Vagina (tissue), 2 donors: ENCODE measurements around the gene TNFSF4. TPM values are rescaled to one million over a fixed set of nuclear protein-coding genes. Genes with fewer than 3 reads are reported as not detected.

Experiments used
- DNase-seq, 2 donors: peaks; one replicate each; pipeline ENCODE4 v3.0.0-alpha.2; 2017; ENCODE audit errors: extremely low spot score in 2 of 2
- H3K27ac ChIP-seq: fragments of 200-600 bp; sonication (generic); one replicate; pipeline ENCODE4 v1.5.1; 2019
- H3K27me3 ChIP-seq: fragments of 200-600 bp; sonication (generic); one replicate; pipeline ENCODE4 v1.5.1; 2019
- H3K36me3 ChIP-seq, 2 donors: fragments of 200-600 bp; sonication (generic); one replicate each; pipeline ENCODE4 v1.5.1; 2017 to 2019
- H3K4me1 ChIP-seq: fragments of 200-600 bp; sonication (generic); one replicate; pipeline ENCODE4 v1.5.1; 2019
- H3K4me3 ChIP-seq, 2 donors: fragments of 200-600 bp; sonication (generic); 1 replicate in 1 of 2; 2 replicates in 1 of 2; pipeline ENCODE4 v1.5.1; 2016 to 2019
- H3K9me3 ChIP-seq: fragments of 200-600 bp; sonication (generic); one replicate; pipeline ENCODE4 v1.5.1; 2019
- POLR2A ChIP-seq, 2 donors: fragments of 450-650 bp; IDR thresholded peaks; one replicate each; pipeline ENCODE4 v1.6.1; 2017; ENCODE audit warnings: antibody characterized with exemption in 2 of 2, mild to moderate bottlenecking in 2 of 2, moderate library complexity in 2 of 2
- POLR2AphosphoS5 ChIP-seq, 2 donors: sonication (generic); formaldehyde crosslinking; IDR thresholded peaks; one replicate each; pipeline ENCODE4 v1.9.0; 2017; ENCODE audit warnings: antibody characterized with exemption in 2 of 2, mild to moderate bottlenecking in 2 of 2, low read depth in 1 of 2; ENCODE audit not compliant: insufficient read depth in 1 of 2
- intact Hi-C: fragments of 100-400 bp; cut with DNase I; formaldehyde crosslinking; loops from one replicate; pipeline ENCODE4 v1.15.1; 2023
- total RNA-seq: library from RNA; depleted of rRNA; stranded (reverse); fragments of >200 nt; gene quantifications from one replicate; pipeline ENCODE4 v1.2.3, GENCODE V29; 2016
- TF ChIP-seq, protein P1 (sequence below), 3 experiments: fragments of 450-650 bp in 2 of 3; fragments of 200-600 bp in 1 of 3; sonication (generic) in 1 of 3; IDR thresholded peaks; one replicate each; pipeline ENCODE4 v1.5.1; 2017 to 2019; ENCODE audit warnings: antibody characterized with exemption in 3 of 3, mild to moderate bottlenecking in 2 of 3, moderate library complexity in 2 of 3

The TNFSF4 gene
- total RNA-seq, 1 donor from 2014 or later: 0.74 TPM

DNA sequence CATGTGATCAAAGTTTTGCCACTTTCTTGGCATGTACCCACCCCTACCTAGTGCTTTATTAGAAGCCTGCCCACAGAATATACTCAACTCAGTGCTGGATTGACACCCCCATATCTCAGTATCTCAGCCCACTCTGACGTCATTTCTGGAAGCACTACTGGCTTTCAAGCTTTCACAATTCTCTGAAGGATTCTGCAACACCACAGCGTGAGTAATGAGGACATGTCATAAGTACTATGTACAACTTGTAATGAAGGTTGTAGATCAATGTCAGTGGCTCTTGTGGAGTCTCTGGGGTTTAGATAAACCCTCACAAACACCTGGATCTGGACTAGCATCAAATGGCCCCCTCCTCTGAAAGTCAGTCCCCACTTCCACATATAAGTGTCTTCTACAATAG, 57.2 kb downstream of the TNFSF4 start:
- no peak overlapping the region for H3K4me3 ChIP-seq
- H3K27ac ChIP-seq: no peak overlapping the region
- DNase-seq: no peak
- no peaks in the 10 kb centered on the region for H3K4me1 ChIP-seq
- no peaks in the 10 kb centered on the region for H3K9me3 ChIP-seq
- intact Hi-C loops: no loop called here
- TF ChIP-seq POLR2A (IDR thresholded peaks at IDR 0.05) (no peak), POLR2AphosphoS5 (IDR thresholded peaks at IDR 0.05; ENCODE audit: insufficient read depth in 1 of 2, low read depth in 1 of 2) (no peak)
- TF ChIP-seq, protein P1, sequence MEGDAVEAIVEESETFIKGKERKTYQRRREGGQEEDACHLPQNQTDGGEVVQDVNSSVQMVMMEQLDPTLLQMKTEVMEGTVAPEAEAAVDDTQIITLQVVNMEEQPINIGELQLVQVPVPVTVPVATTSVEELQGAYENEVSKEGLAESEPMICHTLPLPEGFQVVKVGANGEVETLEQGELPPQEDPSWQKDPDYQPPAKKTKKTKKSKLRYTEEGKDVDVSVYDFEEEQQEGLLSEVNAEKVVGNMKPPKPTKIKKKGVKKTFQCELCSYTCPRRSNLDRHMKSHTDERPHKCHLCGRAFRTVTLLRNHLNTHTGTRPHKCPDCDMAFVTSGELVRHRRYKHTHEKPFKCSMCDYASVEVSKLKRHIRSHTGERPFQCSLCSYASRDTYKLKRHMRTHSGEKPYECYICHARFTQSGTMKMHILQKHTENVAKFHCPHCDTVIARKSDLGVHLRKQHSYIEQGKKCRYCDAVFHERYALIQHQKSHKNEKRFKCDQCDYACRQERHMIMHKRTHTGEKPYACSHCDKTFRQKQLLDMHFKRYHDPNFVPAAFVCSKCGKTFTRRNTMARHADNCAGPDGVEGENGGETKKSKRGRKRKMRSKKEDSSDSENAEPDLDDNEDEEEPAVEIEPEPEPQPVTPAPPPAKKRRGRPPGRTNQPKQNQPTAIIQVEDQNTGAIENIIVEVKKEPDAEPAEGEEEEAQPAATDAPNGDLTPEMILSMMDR (IDR thresholded peaks at IDR 0.05): no peak
- no peaks in the 10 kb centered on the region for H3K36me3 ChIP-seq
- H3K27me3 ChIP-seq: no peaks in the 10 kb centered on the region

DNA sequence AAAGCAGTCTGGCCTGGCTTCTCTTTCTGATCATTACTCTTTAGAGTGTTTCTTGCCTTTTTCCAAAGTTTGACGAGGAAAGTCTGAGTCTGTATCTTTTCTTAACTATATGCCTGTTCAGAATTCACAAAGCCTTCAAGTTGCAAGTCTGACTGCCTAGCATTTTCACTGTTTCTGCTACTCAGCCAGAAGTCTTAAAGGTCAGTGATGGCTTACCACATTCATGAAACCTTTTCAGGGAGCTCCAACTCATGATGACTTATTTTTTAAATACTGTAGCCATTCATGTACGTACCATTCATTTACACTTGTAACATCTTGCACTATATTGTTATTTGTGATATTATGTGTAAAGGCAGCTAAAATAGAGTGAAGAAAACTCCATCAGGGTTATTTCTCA, 58.2 kb downstream of the TNFSF4 start:
- no peak for DNase-seq
- no peaks in the 10 kb centered on the region for H3K36me3 ChIP-seq
- TF ChIP-seq, protein P1 (IDR thresholded peaks at IDR 0.05): no peak
- TF ChIP-seq POLR2A (IDR thresholded peaks at IDR 0.05) (no peak), POLR2AphosphoS5 (IDR thresholded peaks at IDR 0.05; ENCODE audit: insufficient read depth in 1 of 2, low read depth in 1 of 2) (no peak)
- intact Hi-C loops: no loop called here
- no peak overlapping the region for H3K4me3 ChIP-seq
- H3K9me3 ChIP-seq: no peaks in the 10 kb centered on the region
- H3K4me1 ChIP-seq: no peaks in the 10 kb centered on the region
- no peaks in the 10 kb centered on the region for H3K27me3 ChIP-seq
- no peak overlapping the region for H3K27ac ChIP-seq

DNA sequence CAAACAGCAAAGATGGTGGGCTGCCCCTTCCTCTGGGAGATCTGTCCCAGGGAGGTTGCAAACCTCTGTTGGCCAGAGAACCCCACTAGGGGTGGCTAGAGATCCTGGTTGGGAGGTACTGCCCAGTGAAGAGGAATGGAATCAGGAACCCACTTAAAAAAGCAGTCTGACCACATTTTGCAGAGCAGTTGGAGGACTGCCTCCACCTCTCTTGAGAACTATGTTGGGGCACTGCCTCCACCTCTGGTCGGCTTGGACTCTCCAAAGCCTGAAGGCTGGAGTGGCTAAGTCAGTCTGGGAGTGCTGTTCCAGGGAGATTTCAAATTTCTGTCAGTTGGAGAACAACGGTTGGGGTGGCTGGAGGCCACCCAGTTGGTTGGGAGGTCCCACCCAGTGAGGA, 58.6 kb downstream of the TNFSF4 start:
- Histone ChIP-seq H3K27ac (no peak overlapping the region), H3K9me3 (no peaks in the 10 kb centered on the region), H3K27me3 (no peaks in the 10 kb centered on the region), H3K4me3 (no peak overlapping the region), H3K36me3 (no peaks in the 10 kb centered on the region), H3K4me1 (no peaks in the 10 kb centered on the region)
- intact Hi-C loops: no loop called here
- TF ChIP-seq POLR2AphosphoS5 (IDR thresholded peaks at IDR 0.05; ENCODE audit: insufficient read depth in 1 of 2, low read depth in 1 of 2) (no peak), POLR2A (IDR thresholded peaks at IDR 0.05) (no peak)
- TF ChIP-seq, protein P1 (IDR thresholded peaks at IDR 0.05): no peak
- DNase-seq: no peak

DNA sequence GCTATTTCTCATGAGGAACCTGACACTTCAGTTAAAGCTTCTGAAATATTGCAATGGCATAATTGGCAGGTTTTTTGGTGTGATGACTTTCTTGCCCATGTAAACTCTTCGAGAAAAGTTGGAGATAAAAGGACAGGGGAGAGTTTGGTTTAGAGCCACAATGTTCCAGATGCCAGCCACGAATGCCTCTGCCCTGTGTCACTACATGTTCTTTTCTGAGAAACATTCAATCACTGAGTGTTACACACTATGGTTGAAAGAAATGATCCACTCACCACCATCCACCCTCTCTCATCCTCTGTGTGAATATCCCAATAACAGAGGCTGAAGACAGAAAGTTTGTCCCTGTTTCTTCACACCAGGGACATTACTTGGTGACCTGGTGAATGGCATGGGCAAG, 66.4 kb downstream of the TNFSF4 start:
- H3K36me3 ChIP-seq: no peaks in the 10 kb centered on the region
- H3K27me3 ChIP-seq: no peaks in the 10 kb centered on the region
- DNase-seq: no peak
- H3K4me1 ChIP-seq: no peaks in the 10 kb centered on the region
- TF ChIP-seq POLR2AphosphoS5 (IDR thresholded peaks at IDR 0.05; ENCODE audit: insufficient read depth in 1 of 2, low read depth in 1 of 2) (no peak), POLR2A (IDR thresholded peaks at IDR 0.05) (no peak)
- TF ChIP-seq, protein P1 (IDR thresholded peaks at IDR 0.05): no peak
- H3K4me3 ChIP-seq: no peak overlapping the region
- intact Hi-C loops: no loop called here
- no peak overlapping the region for H3K27ac ChIP-seq
- no peaks in the 10 kb centered on the region for H3K9me3 ChIP-seq

DNA sequence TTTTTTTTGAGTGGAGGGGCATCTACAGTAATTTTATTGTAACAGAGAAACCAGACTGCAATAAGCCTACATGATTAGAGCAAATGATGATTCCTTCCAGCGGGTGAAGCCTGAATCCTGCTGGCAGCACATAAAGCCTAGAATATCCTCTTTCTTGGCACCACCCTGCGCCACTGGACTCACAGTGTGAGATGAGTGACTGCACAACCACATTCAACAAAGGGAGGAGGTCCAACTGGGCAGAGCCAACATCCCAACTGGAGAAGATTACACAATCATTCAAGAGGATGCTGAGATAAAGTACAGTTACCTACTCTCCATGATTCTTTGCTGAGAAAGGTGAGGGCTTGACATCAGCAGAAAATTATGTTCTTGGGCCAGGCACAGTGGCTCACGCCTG, 67.4 kb downstream of the TNFSF4 start:
- intact Hi-C loops: no loop called here
- no peaks in the 10 kb centered on the region for H3K36me3 ChIP-seq

More for the DNA sequence above, 67.4 kb downstream of the TNFSF4 start:
- DNase-seq: no peak
- TF ChIP-seq POLR2A (IDR thresholded peaks at IDR 0.05) (no peak), POLR2AphosphoS5 (IDR thresholded peaks at IDR 0.05; ENCODE audit: insufficient read depth in 1 of 2, low read depth in 1 of 2) (no peak)
- TF ChIP-seq, protein P1 (IDR thresholded peaks at IDR 0.05): no peak
- no peak overlapping the region for H3K4me3 ChIP-seq
- H3K27me3 ChIP-seq: no peaks in the 10 kb centered on the region
- no peak overlapping the region for H3K27ac ChIP-seq
- no peaks in the 10 kb centered on the region for H3K9me3 ChIP-seq
- H3K4me1 ChIP-seq: no peaks in the 10 kb centered on the region
